ENCODE results near the gene NGEF.

NGEF gene

DNA sequence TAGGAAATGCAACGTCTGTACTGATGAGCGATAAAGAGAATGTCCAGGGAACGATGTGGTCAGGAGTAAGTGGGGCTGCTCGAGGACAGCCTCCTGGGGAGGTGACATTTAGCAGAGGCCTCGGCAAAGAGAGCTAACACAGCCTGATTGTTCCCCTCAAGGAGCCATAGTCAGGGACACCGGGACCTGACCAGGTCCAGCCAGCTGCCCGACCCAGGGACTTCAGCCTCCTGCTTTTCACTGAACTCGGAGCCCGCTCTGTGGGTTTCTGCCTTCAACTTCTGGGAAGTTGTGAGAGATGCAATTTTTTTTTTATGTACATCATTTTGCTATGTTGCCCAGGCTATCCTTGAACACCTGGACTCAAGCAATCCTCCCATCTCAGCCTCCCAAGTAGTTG lies 29.5 kb upstream of the NGEF start:
- DNase-seq (ENCODE audit: low read depth) = no peak
- in situ Hi-C loops (cut with HindIII; ENCODE audit: low sequenced_read_pairs) = no loop called here
- no peak for TF ChIP-seq CTCF (IDR thresholded peaks at IDR 0.05; ENCODE audit: low read depth, low read length, missing control alignments)
- no peak overlapping the region for H3K4me3 ChIP-seq (ENCODE audit: low read depth, low read length)

DNA sequence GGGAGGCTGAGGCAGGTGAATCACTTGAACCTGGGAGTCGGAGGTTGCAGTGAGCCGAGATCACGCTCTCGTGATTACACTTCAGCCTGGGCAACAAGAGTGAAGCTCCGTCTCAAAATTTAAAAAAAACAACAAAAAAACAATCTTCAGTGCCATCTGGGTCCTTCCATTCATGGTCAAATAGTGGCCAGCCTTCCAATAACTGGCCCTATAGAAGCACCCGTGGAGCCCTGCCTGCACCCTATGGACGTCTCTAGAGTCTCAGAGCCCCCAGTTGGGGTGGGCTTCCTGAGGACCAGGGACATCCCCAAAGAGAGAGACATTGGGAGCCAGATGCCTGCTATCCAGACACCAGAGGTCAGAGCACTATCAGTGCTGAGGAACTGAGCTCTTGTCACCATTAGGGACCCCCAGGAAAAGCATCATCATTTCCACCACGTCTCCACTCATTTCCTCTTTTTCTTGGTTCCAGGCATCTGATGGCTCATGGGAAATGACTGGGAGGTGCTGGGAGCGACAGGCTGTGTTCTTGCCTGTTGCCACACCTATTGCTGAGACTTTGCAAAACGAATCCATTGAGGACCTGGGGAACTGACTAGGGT lies 28.8 kb upstream of the NGEF start:
- in situ Hi-C loops (cut with HindIII; ENCODE audit: low sequenced_read_pairs) = no loop called here
- DNase-seq (ENCODE audit: low read depth) = no peak
- TF ChIP-seq CTCF (IDR thresholded peaks at IDR 0.05; ENCODE audit: low read depth, low read length, missing control alignments) = no peak
- H3K4me3 ChIP-seq (ENCODE audit: low read depth, low read length) = no peak overlapping the region

GRCh38 chr2:233040571-233040970 lies 27.5 kb upstream of the NGEF start:
- DNase-seq (ENCODE audit: low read depth) = no peak
- no peak for TF ChIP-seq CTCF (IDR thresholded peaks at IDR 0.05; ENCODE audit: low read depth, low read length, missing control alignments)
- in situ Hi-C loops (cut with HindIII; ENCODE audit: low sequenced_read_pairs) = no loop called here
- no peak overlapping the region for H3K4me3 ChIP-seq (ENCODE audit: low read depth, low read length)

DNA sequence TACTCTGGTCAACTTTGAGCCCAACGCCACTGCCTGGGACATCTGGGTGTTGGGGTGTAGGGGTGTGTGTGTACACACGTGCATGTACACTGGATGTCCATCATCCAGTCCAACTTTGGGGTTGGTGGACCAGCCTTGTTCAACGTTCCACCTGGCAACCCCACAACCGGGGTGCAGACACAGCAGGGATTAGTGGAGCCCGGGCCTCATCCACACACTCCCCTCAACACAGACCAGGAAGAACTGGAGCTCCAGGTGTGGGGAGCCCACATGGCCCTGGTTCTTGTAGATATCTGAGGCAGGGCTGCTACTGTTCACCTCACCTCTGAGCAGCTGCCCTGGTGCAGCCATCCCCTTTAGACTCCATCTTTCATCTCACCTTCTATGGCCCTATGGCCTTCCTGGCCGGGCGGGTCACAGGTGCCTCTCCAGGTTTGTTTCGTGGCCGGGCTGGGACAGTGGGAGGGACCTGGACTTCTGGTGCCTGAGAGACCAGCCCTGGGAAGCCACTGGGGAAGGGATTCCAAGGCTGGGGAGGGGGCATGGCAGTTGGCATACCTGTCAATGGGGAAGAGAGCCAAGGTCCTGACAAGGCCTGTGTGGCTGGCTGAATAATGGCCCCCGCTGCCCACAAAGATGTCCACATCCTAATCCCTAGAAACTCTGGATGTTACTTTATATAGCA lies 26.9 kb upstream of the NGEF start:
- no peak for TF ChIP-seq CTCF (IDR thresholded peaks at IDR 0.05; ENCODE audit: low read depth, low read length, missing control alignments)
- H3K4me3 ChIP-seq (ENCODE audit: low read depth, low read length) = no peak overlapping the region
- no peak for DNase-seq (ENCODE audit: low read depth)
- in situ Hi-C loops (cut with HindIII; ENCODE audit: low sequenced_read_pairs) = no loop called here

- DNase-seq (ENCODE audit: low read depth) = no peak
- in situ Hi-C loops (cut with HindIII; ENCODE audit: low sequenced_read_pairs) = no loop called here
- no peak for TF ChIP-seq CTCF (IDR thresholded peaks at IDR 0.05; ENCODE audit: low read depth, low read length, missing control alignments)
- H3K4me3 ChIP-seq (ENCODE audit: low read depth, low read length) = no peak overlapping the region
Measured at GRCh38 chr2:233039212-233039845, 26.3 kb upstream of the NGEF start.

DNA sequence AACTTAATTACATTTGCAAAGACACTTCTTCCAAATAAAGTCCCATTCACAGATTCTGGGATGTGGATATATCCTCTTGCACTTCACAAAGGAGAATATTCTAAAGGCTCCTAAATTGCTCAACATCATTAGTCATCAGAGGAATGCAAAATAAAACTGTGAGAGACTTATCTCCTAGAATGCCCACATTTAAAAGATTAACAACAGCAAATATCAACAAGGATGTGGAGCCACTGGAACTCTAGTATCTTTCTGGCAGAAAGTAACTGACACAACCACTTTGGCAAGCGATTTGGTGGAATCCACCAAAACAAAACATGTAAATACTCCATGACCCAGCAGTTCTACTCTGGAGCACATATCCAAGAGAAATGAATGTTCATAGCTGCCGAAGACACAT lies 24.0 kb upstream of the NGEF start:
- H3K4me3 ChIP-seq (ENCODE audit: low read depth, low read length) = no peak overlapping the region
- no peak for DNase-seq (ENCODE audit: low read depth)
- in situ Hi-C loops (cut with HindIII; ENCODE audit: low sequenced_read_pairs) = no loop called here
- no peak for TF ChIP-seq CTCF (IDR thresholded peaks at IDR 0.05; ENCODE audit: low read depth, low read length, missing control alignments)
